Measurements from ENCODE around the gene KLHL29. TPM values are rescaled to one million over a fixed set of nuclear protein-coding genes. Genes with fewer than 3 reads are reported as not detected.

Gene KLHL29
- 13.1 and 14.1 TPM in 2 replicates for total RNA-seq

GRCh38 chr2:23384551-23385343 is at the start of gene KLHL29:
Gene KLHL29 (plus strand): TSS chr2:23385179. CDS start chr2:23562197, 177,018 bp downstream.

Measured in articular chondrocyte of knee joint (primary cell).